GM19397 (cell line): ENCODE data around the gene MDM2.
"Not testable (repeated sequence)": the region's sequence is repeated elsewhere in the genome, so short reads cannot be mapped to it uniquely, and the experiment has no call there.

Source experiments
- ATAC-seq: cut with Tn5 transposase; IDR thresholded peaks from one replicate; pipeline ENCODE4 v1.9.1; 2021; ENCODE audit warnings: mild to moderate bottlenecking, moderate library complexity; ENCODE audit not compliant: unreplicated experiment

MDM2 gene

DNA sequence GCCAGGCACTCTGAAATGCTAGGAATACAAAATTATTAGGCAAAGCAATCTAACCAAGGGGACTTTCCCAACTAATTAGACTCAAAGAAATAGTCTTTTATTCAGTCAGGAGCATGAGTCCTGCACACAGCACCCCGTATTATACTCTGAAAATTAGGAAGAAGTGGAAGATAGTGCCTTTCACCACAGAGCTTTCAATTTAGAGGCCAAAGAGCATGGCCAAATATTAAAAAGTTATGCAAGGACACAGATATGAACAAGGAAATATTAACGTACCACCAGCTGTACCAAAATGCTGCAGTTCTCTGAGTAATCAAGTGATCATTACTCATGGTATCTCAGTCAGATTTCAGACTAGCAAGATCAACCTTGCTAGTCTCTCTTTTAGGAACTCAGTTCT is 22.6 kb upstream of the MDM2 start:
- no peak for ATAC-seq

DNA sequence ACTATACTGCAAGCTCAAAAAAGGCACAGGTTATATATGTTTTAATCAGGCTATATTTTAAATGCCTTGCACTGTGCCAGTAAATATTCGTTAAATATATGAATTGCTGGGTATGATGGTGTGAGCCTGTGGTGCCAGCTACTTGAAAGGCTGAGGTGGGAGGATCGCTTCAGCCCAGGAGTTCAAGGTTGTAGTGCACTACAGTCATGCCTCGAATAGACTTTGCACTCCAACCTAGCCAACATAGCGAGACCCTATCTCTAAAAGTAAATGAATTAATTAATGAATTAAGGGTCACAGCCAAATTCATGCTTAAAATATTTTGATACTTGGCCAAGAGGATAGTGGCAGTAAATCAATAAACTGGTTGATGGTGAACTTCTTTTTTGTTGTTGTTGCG is 22.2 kb upstream of the MDM2 start:
- no peak for ATAC-seq

DNA sequence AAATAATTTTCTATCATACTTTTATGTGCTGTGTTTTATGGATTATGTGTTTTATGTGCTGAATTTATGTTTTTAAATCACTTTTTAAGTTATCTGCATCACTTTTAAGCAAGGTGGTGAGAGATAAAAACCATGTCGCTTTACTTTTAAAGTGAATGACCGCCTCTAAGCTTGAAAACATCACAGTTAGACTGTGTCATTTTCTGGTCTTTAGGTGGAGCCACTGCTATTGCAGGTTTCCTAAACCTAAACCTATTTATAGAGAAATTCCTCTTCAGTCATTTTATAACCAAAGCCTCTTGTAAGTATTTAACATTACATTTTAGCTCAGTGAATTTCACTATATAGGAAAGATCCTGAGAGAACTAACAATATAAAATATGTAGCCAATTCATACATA is 21.0 kb upstream of the MDM2 start:
- no peak for ATAC-seq

- no peak for ATAC-seq
These were observed 19.3 kb upstream of the MDM2 start for GRCh38 chr12:68788554-68789143.

GRCh38 chr12:68789144-68789878 is 18.7 kb upstream of the MDM2 start:
- ATAC-seq: no peak

DNA sequence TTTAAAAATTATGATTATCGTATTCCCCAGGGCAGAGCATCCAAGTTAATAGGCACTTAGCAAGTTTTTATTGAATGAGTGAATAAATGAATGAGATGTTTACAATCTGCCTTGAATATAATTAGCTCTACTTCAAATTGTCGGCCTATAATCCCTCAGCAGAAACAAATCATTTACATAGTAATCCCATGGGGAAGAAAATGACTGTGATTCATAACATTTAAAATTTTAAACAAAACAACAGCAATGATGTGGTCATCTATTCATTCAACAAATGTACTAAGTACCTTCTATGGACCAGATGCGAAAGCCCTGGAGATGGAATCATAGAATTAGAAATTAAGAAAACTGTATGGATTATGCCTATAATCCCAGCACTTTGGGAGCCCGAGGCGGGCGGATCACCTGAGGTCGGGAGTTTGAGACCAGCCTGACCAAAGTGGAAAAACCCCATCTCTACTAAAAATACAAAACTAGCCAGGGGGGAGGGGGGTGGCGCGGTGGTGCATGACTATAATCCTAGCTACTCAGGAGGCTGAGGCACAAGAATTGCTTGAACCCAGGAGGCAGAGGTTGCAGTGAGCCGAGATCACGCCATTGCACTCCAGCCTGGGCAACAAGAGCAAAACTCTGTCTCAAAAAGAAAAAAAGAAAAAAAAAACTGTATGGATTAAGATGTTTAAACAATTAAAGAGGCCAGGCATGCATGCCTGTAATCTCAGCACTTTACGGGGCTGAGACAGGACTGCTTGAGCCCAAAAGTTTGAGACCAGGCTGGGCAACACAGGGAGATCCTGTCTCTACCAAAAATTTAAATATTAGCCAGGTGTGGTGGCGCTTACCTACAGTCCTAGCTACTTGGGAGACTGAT is 17.7 kb upstream of the MDM2 start:
- ATAC-seq: no peak

- no peak for ATAC-seq
These were observed 17.1 kb upstream of the MDM2 start for GRCh38 chr12:68790952-68791234.

- ATAC-seq: no peak
These were observed 16.0 kb upstream of the MDM2 start for GRCh38 chr12:68791897-68792481.

DNA sequence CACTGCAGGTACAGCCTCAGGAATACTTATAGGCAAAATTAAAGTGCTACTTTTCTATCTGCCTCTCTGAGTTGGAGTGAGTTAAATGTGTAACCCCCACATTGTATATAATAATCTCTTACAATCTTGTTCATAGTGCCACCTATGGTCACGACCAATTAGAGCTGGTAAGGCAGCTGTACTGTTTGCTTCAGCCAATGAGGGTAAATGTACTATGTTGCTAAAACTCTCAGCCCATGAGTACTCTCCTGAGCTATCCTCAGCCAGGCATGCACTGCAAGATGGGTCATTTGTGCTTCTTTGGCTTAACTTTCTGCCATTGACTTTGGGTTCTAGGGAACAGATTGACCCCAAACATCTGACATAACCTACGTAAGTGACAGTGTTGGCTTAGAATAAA is 15.0 kb upstream of the MDM2 start:
- ATAC-seq: peak; percentile 84

DNA sequence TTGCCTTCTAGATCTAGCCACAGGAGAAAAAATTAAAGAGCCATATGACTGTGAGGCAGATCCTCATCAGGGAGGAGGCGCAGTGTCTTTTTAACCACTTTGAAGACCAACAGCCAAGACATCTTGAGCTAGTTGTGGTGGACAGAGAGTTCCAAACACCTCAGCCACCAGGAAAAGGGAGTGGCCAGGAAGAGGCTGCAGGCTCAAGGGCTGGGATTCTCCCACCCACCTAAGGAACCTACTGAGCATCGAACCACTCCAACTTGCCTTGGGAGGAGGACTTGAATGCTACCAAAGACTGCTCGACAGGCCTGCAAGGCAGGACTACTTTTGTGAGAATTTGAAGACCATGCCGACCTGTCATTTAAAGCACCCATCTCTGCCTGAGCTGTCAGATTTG is 14.5 kb upstream of the MDM2 start:
- no peak for ATAC-seq

DNA sequence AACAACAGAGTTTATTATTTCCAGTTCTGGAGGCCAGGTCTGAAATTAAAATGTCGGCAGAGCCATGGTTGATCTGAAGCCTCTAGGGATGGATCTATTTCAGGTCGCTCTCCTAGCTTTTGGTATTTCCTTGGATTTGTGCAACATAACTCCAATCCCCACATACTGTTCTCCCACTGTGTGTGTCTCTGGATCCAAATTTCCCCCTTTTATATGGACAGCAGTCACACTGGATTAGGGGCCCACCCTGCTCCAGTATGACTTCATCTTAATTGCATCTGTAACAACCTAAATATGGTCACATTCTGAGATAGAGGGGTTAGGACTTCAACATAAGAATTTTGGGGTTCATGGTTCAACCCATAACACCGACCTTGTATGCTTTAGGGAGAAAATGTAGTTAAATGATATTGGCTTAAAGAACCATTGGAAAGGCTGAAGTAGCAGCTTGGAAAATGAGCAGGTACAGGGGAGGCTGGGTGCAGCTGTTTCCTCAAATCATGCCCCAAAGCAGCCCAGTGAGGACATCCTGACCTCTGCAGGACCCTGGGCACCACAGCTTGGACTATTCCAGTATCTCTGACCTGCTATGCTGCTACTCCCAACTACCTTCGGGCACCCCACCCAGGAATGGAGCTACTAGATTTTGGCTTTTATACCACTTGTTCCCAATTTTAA is 13.9 kb upstream of the MDM2 start:
- ATAC-seq: no peak

- ATAC-seq: no peak
These were observed 13.2 kb upstream of the MDM2 start for GRCh38 chr12:68794653-68795251.

- no peak for ATAC-seq
These were observed 11.6 kb upstream of the MDM2 start for GRCh38 chr12:68796399-68796798.

DNA sequence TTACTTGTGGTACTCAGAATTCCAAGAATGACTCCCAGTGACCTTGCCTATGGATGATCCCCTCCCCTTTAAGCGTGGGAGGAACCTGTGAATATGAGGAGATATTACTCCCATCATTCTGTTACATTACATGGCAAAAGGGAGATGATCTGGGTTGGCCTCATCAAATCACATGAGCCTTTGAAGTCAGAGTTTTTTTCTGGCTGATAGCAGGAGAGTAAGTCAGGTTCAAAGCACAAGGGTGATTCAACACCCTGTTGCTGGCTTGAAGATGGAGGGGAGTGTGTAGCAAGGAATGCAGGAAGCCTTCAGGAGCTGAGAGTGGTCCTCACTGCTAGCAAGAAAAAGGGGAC is 9.1 kb upstream of the MDM2 start:
- no peak for ATAC-seq

GRCh38 chr12:68800294-68800693 is 7.7 kb upstream of the MDM2 start:
- ATAC-seq: no peak

DNA sequence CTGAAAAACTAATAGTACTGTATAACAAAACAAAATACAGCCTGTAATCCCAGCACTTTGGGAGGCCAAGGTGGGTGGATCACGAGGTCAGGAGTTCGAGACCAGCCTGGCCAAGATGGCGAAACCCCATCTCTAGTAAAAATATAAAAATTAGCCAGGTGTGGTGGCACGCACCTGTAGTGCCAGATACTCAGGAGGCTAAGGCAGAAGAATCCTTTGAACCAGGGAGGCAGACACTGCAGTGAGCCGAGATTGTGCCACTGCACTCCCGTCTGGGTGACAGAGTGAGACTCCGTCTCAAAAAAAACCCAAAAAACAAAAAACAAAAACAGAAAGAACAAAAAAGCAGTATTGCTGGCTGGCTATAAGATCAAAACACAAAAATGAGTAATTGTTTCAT is 6.9 kb upstream of the MDM2 start:
- ATAC-seq: not testable (repeated sequence)

DNA sequence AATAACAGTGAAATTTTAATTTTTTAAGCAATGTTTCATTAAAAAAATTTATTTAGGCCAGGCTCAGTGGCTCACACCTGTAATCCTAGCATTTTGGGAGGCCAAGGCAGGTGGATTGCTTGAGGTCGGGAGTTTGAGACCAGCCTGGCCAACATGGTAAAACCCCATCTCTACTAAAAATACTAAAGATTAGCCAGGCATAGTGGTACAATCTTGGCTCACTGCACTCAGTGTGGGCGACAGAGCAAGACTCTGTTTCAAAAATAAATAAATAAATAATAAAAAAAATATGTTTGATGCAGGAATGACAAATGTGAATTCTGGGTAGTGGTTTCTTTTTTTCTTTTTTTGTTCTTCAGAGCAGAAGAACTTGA is 5.6 kb upstream of the MDM2 start:
- ATAC-seq: not testable (repeated sequence)

- ATAC-seq: not testable (repeated sequence)
These were observed 4.9 kb upstream of the MDM2 start for GRCh38 chr12:68802911-68803651.

GRCh38 chr12:68803948-68804656 is 3.9 kb upstream of the MDM2 start:
- no peak for ATAC-seq
